ENCODE data around the gene CNFN.
A peak's percentile ranks its signal among the peaks of the same experiment; 100 is the strongest.

The CNFN gene

DNA sequence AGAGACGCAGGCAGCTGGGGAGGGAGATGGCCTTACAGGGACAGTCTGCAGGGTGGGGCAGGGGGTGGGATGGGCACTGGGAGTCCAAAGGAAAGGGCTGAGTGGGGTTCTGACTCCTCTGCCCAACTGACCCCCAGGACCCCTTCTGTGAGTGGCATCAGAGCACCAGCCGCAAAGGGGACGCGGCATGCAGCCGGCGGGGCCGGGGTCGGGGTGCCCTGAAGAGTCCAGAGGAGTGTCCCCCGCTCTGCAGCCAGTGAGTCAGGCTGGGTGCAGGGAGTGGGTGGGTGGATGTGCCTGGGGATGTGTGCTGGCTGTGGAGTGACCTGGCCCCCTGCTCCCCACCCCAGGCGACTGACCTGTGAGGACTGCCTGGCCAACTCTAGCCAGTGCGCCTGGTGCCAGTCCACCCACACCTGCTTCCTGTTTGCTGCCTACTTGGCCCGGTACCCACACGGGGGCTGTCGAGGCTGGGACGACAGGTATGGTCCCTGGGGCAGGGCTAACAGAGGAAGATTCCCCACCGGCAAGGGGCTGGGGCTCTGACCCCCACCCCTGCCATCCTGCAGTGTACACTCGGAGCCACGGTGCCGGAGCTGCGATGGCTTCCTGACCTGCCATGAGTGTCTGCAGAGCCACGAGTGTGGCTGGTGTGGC lies 38.9 kb downstream of the CNFN start:
- no peak for DNase-seq (ENCODE audit: low read depth)
- TF ChIP-seq, protein P1, sequence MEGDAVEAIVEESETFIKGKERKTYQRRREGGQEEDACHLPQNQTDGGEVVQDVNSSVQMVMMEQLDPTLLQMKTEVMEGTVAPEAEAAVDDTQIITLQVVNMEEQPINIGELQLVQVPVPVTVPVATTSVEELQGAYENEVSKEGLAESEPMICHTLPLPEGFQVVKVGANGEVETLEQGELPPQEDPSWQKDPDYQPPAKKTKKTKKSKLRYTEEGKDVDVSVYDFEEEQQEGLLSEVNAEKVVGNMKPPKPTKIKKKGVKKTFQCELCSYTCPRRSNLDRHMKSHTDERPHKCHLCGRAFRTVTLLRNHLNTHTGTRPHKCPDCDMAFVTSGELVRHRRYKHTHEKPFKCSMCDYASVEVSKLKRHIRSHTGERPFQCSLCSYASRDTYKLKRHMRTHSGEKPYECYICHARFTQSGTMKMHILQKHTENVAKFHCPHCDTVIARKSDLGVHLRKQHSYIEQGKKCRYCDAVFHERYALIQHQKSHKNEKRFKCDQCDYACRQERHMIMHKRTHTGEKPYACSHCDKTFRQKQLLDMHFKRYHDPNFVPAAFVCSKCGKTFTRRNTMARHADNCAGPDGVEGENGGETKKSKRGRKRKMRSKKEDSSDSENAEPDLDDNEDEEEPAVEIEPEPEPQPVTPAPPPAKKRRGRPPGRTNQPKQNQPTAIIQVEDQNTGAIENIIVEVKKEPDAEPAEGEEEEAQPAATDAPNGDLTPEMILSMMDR (IDR thresholded peaks at IDR 0.05; ENCODE audit: low read length, missing control alignments) = no peak
- no peak overlapping the region for H3K4me3 ChIP-seq (replicated peaks; ENCODE audit: low read depth, low read length)

GRCh38 chr19:42350417-42350816 lies 39.7 kb downstream of the CNFN start:
- H3K4me3 ChIP-seq (replicated peaks; ENCODE audit: low read depth, low read length) = no peak overlapping the region
- TF ChIP-seq, protein P1 (IDR thresholded peaks at IDR 0.05; ENCODE audit: low read length, missing control alignments) = no peak
- no peak for DNase-seq (ENCODE audit: low read depth)

DNA sequence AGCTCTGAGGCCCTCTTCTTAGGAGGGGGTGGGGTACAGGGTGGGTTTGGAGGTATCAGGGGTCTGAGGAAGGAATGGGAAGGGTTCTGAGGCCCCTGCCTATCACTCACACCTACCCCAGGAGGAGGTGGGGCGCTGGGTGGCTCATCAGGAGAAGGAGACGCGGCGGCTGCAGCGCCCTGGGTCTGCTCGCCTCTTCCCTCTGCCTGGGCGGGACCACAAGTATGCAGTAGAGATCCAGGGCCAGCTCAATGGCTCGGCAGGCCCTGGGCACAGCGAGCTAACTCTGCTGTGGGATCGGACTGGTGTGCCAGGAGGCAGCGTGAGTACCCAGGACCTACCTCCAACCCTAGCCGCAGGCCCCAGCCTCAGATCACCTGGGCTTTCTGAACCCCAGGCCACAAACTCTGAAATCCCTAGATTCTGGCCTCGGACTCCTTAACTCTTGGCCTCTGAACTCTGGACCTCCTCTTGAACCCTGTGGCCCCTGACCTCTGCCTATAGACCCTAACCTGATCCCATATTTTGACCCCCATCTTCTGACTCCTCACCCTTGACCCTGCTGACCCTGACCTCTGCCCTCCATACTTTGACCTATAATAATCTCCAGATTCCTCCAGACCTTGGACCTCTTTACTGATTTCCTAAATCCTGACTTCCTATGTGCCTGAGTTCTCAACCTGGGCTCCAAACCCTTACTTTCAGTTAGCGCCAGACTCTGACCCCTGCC lies 40.6 kb downstream of the CNFN start:
- no peak for DNase-seq (ENCODE audit: low read depth)
- no peak overlapping the region for H3K4me3 ChIP-seq (replicated peaks; ENCODE audit: low read depth, low read length)
- TF ChIP-seq, protein P1 (IDR thresholded peaks at IDR 0.05; ENCODE audit: low read length, missing control alignments) = no peak

GRCh38 chr19:42348211-42348610 lies 41.9 kb downstream of the CNFN start:
- DNase-seq (ENCODE audit: low read depth) = no peak
- TF ChIP-seq, protein P1 (IDR thresholded peaks at IDR 0.05; ENCODE audit: low read length, missing control alignments) = no peak

DNA sequence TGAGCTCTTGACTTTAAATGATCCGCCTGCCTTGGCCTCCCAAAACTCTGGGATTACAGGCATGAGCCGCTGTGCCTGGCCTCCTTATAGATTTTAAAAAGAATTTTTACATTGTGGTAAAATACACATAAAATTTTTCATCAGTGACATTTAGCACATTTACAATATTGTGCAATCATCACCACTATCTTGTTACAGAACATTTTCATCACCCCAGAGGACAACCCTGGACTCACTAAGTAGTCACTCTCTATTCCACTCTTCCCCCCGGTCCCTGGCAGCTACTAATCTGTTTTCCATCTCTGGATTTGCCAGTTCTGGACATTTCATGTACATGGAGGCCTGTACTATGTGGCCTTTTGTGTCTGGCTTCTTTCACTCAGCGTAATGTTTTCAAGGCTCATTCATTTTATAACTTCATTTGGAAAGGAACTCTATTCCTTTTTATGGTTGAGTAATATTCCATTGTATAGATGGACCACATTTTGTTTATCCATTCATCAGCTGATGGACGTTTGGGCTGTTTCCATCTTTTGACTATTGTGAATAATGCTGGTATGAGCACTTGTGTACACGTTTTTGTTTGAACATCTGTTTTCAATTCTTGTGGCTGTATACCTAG lies 44.8 kb downstream of the CNFN start:
- no peak overlapping the region for H3K4me3 ChIP-seq (replicated peaks; ENCODE audit: low read depth, low read length)
- TF ChIP-seq, protein P1 (IDR thresholded peaks at IDR 0.05; ENCODE audit: low read length, missing control alignments) = no peak
- DNase-seq (ENCODE audit: low read depth) = peak; percentile 32

More at GRCh38 chr19:42348211-42348610, 41.9 kb downstream of the CNFN start:
- H3K4me3 ChIP-seq (replicated peaks; ENCODE audit: low read depth, low read length) = no peak overlapping the region

GRCh38 chr19:42344336-42344893 lies 45.7 kb downstream of the CNFN start:
- TF ChIP-seq, protein P1 (IDR thresholded peaks at IDR 0.05; ENCODE audit: low read length, missing control alignments) = no peak
- H3K4me3 ChIP-seq (replicated peaks; ENCODE audit: low read depth, low read length) = no peak overlapping the region
- DNase-seq (ENCODE audit: low read depth) = no peak

Data from fibroblast of pulmonary artery (primary cell).